ENCODE data around the gene DPH1. TPM values are rescaled to one million over a fixed set of nuclear protein-coding genes. Genes with fewer than 3 reads are reported as not detected.

DPH1 gene
- total and polyA plus RNA-seq, 2 of the 4 experiments (the other 2 are of a cell fraction) = 24.4 to 49.9 TPM

DNA sequence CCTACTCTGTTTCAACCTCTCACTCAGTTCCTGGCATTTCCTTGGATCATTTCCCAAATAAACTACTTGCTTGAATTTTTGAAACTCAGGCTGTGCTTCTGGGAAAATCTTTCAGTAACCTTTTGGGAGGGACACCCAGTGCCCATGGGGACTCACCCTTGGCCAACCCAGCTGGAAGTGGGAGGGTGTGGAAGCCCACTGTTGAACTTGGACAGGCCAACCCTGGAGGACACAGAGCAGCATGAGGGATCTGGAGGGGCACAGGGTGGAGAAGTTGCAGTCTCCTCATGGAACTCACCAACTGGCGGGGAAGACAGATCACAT, 16.0 kb upstream of the DPH1 start:
- Histone ChIP-seq H2BK5ac (ENCODE audit: low read depth, low read length, poor library complexity, severe bottlenecking) (no peak overlapping the region), H2AK9ac (replicated peaks; ENCODE audit: low read depth, low read length, poor library complexity) (no peak overlapping the region), H3K23ac (ENCODE audit: low read depth, low read length) (no peak overlapping the region), H4K20me1 (ENCODE audit: insufficient read depth, low read length) (no peaks in the 10 kb centered on the region; the same call in 1 of the 2 replicates), H4K8ac (ENCODE audit: low read depth in 2 of 2, low read length in 2 of 2) (no peak overlapping the region), H2BK20ac (ENCODE audit: low read depth, low read length) (no peak overlapping the region), H3K27ac (ENCODE audit: insufficient read depth, low read length) (no peak overlapping the region), H4K5ac (ENCODE audit: low read depth, low read length) (no peak overlapping the region), H3K9me1 (ENCODE audit: insufficient read depth, low read length) (no peaks in the 10 kb centered on the region), H3K36me3 (ENCODE audit: control insufficient read depth, insufficient read depth, low read length) (no peaks in the 10 kb centered on the region), H3K4me1 (ENCODE audit: control insufficient read depth, insufficient read depth, low read length) (peaks cover 8% of the 10 kb centered on the region; the same call in 1 of the 2 replicates), H3K4ac (ENCODE audit: low read depth, low read length) (no peak overlapping the region), H3K18ac (ENCODE audit: low read depth, low read length) (no peak overlapping the region), H3K79me1 (ENCODE audit: low read depth in 1 of 2, low read length in 2 of 2) (no peaks in the 10 kb centered on the region), H3K9me3 (ENCODE audit: control insufficient read depth, insufficient read depth, low read length) (peaks cover 2% of the 10 kb centered on the region; the same call in 1 of the 2 replicates), H2BK15ac (ENCODE audit: low read depth, low read length) (no peak overlapping the region), H2BK120ac (ENCODE audit: low read depth, low read length) (no peak overlapping the region), H3K56ac (ENCODE audit: extremely low read depth, insufficient read depth, low read length) (no peak overlapping the region), H3K4me3 (ENCODE audit: insufficient read depth, low read depth, low read length) (no peak overlapping the region), H3K27me3 (ENCODE audit: control insufficient read depth, insufficient read depth, low read length) (peaks cover 45% of the 10 kb centered on the region), H2AK5ac (ENCODE audit: low read depth, low read length) (no peak overlapping the region), H2AFZ (replicated peaks; ENCODE audit: low read length, poor library complexity) (no peak overlapping the region), H3K9ac (ENCODE audit: low read depth, low read length) (no peak overlapping the region), H3K4me2 (ENCODE audit: low read depth, low read length) (no peak overlapping the region), H3K14ac (replicated peaks; ENCODE audit: low read depth, low read length) (no peak overlapping the region; the same call in 1 of the 2 replicates), H4K91ac (ENCODE audit: insufficient read depth, low read depth, low read length) (no peak overlapping the region)
- dilution Hi-C loops (cut with HindIII; ENCODE audit: low sequenced_read_pairs, unreplicated experiment) = no loop called here
- WGBS, 2 experiments (ENCODE audit: extremely low coverage in 2 of 2, insufficient read length in 1 of 2) = no CpG with 5 or more reads among the region's 1 CpG
- in situ Hi-C loops (cut with MboI; ENCODE audit: low sequenced_read_pairs) = no loop called here
- CTCF ChIA-PET = interaction anchor here (1.3 kb wide), 1 partner anchor 105 kb away, joined by 3 read pairs; no protein-coding TSS in a partner anchor
- POLR2A ChIA-PET (ENCODE audit: unreplicated experiment) = no interaction called here
- ATAC-seq (ENCODE audit: low read depth) (no peak), DNase-seq (no peak)
- BruUV-seq (replicated peaks) = no TSS peak
- intact Hi-C loops (cut with micrococcal nuclease) = no loop called here
- TF ChIP-seq MAZ (IDR thresholded peaks at IDR 0.05; ENCODE audit: borderline replicate concordance, low read depth, low read length) (no peak), NFE2L2 (IDR thresholded peaks at IDR 0.05; ENCODE audit: low read depth, low read length) (no peak), FOS (IDR thresholded peaks at IDR 0.05; ENCODE audit: low read depth, low read length) (no peak), MXI1 (IDR thresholded peaks at IDR 0.05; ENCODE audit: borderline replicate concordance, low read depth, low read length) (no peak), CHD1 (IDR thresholded peaks at IDR 0.05; ENCODE audit: low read depth, low read length) (no peak), RFX5 (IDR thresholded peaks at IDR 0.05; ENCODE audit: low read depth, low read length) (no peak), RAD21 (IDR thresholded peaks at IDR 0.05; ENCODE audit: low read length) (no peak), CEBPB (IDR thresholded peaks at IDR 0.05; ENCODE audit: low read depth, low read length) (no peak), RCOR1 (IDR thresholded peaks at IDR 0.05; ENCODE audit: insufficient replicate concordance, low read length) (no peak), SMC3 (IDR thresholded peaks at IDR 0.05; ENCODE audit: low read depth, low read length) (no peak), MAFK (IDR thresholded peaks at IDR 0.05; ENCODE audit: low read depth, low read length) (no peak)
- TF ChIP-seq, protein P1, sequence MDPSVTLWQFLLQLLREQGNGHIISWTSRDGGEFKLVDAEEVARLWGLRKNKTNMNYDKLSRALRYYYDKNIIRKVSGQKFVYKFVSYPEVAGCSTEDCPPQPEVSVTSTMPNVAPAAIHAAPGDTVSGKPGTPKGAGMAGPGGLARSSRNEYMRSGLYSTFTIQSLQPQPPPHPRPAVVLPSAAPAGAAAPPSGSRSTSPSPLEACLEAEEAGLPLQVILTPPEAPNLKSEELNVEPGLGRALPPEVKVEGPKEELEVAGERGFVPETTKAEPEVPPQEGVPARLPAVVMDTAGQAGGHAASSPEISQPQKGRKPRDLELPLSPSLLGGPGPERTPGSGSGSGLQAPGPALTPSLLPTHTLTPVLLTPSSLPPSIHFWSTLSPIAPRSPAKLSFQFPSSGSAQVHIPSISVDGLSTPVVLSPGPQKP (IDR thresholded peaks at IDR 0.05; ENCODE audit: borderline replicate concordance, low read depth, low read length) = no peak
- TF ChIP-seq, protein P2, sequence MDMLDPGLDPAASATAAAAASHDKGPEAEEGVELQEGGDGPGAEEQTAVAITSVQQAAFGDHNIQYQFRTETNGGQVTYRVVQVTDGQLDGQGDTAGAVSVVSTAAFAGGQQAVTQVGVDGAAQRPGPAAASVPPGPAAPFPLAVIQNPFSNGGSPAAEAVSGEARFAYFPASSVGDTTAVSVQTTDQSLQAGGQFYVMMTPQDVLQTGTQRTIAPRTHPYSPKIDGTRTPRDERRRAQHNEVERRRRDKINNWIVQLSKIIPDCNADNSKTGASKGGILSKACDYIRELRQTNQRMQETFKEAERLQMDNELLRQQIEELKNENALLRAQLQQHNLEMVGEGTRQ (IDR thresholded peaks at IDR 0.05; ENCODE audit: low read depth, low read length) = no peak
